ENCODE data around the gene TAS2R31.

Gene TAS2R31

DNA sequence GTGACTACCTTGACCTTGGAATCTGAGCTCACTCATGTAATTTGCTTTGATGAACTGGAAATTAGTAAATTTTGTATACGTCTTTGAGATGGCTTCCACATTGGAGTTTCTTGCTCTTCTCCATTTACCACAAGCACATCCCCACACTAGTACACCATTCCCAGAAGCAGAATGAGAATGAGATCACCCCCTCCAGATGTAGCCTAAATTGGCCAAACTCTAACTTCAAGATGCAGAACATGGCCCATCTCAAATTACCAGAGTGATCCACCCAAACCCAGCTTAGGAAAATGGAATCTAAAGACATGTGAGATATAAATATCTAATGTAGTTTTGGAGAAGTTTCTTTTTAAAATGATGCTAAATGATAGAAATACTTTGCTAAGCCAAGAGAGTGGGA lies 23.6 kb downstream of the TAS2R31 start:
- no peak for DNase-seq (ENCODE audit: low read depth in 2 of 2, low spot score in 1 of 2)

DNA sequence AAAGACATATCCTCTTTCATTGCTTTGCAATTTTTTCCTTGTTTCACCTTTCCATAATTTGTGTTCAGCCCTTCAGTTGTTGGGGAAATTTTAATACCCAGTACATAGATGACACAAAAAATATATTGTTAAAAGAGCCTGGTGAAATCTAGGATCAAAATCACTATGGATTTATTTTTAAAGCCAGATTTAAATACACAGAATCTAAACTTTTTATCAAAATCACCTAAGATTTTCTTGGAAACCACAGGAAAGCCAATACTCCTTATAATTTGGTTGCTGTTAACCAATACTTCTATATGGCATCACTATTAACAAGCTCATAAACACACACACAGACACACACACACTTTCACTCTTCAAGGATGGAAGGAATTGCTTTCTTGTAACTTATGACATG lies 33.0 kb downstream of the TAS2R31 start, which contains the start of gene TAS2R20:
TAS2R20 (minus strand) TSS at position 101 of the 400 bp plus-strand sequence. CDS start 429 bp downstream, outside the sequence.
- no peak for DNase-seq (ENCODE audit: low read depth in 2 of 2, low spot score in 1 of 2)

DNA sequence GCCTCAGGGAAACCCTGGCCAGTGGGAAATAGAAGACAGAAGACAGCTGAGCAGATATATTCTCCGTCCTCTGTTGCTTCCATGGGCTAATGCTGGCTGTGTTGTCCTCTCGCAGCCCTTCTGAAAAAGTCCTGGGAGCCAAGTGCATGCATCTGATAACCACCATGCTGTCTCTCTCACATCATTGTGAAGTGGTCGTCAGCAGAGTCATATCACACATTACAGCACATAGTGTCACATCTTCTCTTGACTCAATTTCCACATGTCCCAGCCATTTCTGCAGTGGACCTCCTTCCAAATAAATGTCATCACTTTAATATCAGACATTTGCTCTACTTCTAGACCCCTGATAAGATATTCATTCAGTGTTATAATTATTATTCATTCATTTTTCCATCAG lies 36.9 kb downstream of the TAS2R31 start:
- no peak for DNase-seq (ENCODE audit: low read depth in 2 of 2, low spot score in 1 of 2)

DNA sequence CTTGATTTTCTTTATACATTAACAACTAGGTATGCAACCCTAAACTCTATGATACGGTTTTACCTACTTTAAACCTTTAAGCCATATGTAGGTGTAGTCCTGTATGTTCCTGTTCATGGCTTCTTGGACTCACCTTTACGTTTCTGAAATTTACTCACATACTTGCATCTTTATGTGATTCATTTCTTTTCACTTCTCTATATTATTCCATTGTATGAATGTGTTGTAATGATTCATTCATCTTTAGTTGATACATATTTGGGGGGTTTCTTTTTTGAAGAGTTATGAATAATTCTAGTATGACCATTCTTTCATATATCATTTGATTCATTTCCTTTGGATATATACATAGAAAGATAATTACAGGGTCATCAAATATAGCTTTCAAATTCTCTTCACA lies 42.1 kb downstream of the TAS2R31 start:
- no peak for DNase-seq (ENCODE audit: low read depth in 2 of 2, low spot score in 1 of 2)

DNA sequence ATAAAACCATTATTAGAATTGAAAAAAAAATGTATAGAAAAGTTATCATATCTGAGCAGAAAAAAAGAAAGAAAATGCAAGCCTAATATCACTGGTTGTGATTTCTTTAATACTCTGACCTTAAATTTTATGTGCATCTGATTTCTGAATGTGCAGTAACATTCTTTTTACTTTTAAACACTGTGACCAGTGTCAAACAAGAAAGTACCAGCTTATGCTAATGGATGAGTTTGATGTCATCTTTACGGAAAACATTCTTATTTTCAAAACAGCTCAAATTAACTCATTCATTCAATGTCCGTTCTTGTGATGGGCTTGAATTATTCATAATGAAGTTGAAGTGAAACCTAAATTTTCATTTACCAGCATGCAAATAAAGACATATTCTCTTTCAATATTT lies 44.4 kb downstream of the TAS2R31 start, which contains the start of gene TAS2R50:
TAS2R50 (minus strand) TSS at position 101 of the 400 bp plus-strand sequence; CDS start at position 49, 52 bp downstream.
- DNase-seq (ENCODE audit: low read depth in 2 of 2, low spot score in 1 of 2) = no peak

DNA sequence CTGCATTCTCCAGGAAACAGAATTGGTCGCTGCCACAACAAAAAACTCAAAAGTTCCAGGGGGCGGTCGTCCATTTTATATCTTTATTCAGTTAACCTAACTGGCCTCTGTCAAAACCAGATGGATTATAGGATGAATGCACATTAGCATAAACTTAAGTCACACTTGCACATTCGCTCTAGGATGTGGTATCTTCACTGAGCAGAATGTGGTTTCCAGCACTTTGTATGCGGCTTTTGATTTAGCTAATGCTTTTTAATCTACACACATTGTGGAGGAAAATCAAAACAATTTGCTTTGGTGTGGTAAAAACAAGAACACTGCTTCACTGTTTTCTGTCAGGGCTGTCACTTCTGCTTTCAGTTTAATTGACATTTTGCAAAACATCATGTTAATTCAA lies 49.0 kb downstream of the TAS2R31 start:
- DNase-seq (ENCODE audit: low read depth in 2 of 2, low spot score in 1 of 2) = peak in 1 of 2 donors; percentile 7
